ENCODE results near the gene ODAD3. TPM values are rescaled to one million over a fixed set of nuclear protein-coding genes. Genes with fewer than 3 reads are reported as not detected.

ODAD3 gene
- total and polyA plus RNA-seq, 2 donors (not counting 1 experiment from before 2014, with no cell fraction given): 0.18 to 0.62 TPM

DNA sequence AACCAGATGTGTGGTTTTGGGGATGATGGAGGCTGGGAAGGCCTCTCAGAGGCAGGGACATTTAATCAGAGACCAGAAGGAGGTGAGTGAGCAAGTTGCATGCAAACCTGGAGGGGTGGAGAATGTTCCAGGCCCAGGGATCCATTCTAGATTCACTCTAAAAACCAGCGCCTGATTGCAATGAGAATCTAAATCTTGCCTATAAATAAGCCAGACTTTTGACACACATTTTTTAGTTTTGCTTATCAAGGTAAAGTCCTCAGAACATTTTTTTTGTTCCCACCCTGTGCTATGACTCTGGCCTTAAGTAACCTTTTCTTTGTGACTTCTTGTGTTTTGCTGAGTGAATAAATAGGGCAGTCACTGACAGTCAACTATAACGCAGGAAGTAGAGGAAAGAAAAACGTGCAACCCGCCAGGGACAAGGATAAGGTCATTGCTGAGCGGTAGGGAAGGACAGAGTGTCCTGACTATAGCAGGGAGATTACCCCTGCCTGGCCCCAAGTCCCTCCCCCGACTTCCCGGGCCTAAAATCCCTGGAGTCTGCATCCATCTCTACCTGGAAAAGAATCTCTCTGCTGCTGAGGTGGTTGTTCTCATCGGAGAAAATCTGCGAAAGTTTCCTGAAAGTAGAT is 30.2 kb downstream of the ODAD3 start:
- intact Hi-C loops (cut with micrococcal nuclease): no loop called here
- H3K27ac ChIP-seq (ENCODE audit: low read length in 2 of 2): no peak overlapping the region
- H3K4me3 Mint-ChIP-seq: no peak overlapping the region
- no peak overlapping the region for H2AFZ ChIP-seq (ENCODE audit: insufficient read depth, low read depth, low read length, poor library complexity, severe bottlenecking)
- H3K4me1 ChIP-seq (ENCODE audit: control insufficient read depth in 2 of 2, insufficient read depth in 2 of 2, low read length in 2 of 2): peaks cover 5 to 7% of the 10 kb centered on the region in 2 donors
- H3K4me2 ChIP-seq (replicated peaks; ENCODE audit: low read depth, low read length, poor library complexity, severe bottlenecking): no peak overlapping the region
- H3K9me3 Mint-ChIP-seq (ENCODE audit: insufficient read depth): no peaks in the 10 kb centered on the region
- H4K20me1 ChIP-seq (ENCODE audit: control insufficient read depth, insufficient read depth, low read length, poor library complexity, severe bottlenecking): no peaks in the 10 kb centered on the region
- peaks cover 0 to 24% (median 4%) of the 10 kb centered on the region in 4 experiments for H3K27me3 ChIP-seq (replicated peaks in 1 of 4; ENCODE audit: control extremely low read depth in 1 of 4, control insufficient read depth in 3 of 4, insufficient read depth in 4 of 4, low read length in 3 of 4)
- no peak overlapping the region for H3K27ac Mint-ChIP-seq
- TF ChIP-seq EZH2 (IDR thresholded peaks at IDR 0.05; ENCODE audit: borderline replicate concordance, insufficient read depth, low read depth, low read length, poor library complexity, severe bottlenecking): no peak
- TF ChIP-seq, protein P1, sequence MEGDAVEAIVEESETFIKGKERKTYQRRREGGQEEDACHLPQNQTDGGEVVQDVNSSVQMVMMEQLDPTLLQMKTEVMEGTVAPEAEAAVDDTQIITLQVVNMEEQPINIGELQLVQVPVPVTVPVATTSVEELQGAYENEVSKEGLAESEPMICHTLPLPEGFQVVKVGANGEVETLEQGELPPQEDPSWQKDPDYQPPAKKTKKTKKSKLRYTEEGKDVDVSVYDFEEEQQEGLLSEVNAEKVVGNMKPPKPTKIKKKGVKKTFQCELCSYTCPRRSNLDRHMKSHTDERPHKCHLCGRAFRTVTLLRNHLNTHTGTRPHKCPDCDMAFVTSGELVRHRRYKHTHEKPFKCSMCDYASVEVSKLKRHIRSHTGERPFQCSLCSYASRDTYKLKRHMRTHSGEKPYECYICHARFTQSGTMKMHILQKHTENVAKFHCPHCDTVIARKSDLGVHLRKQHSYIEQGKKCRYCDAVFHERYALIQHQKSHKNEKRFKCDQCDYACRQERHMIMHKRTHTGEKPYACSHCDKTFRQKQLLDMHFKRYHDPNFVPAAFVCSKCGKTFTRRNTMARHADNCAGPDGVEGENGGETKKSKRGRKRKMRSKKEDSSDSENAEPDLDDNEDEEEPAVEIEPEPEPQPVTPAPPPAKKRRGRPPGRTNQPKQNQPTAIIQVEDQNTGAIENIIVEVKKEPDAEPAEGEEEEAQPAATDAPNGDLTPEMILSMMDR (IDR thresholded peaks at IDR 0.05): no peak
- CTCF ChIA-PET: interaction anchor here (0.9 to 2.9 kb wide), 4 partner anchors 14 to 27 kb away, joined by 3 to 17 read pairs (median 4); partner anchors contain the start of gene RGL3
- H3K79me2 ChIP-seq (ENCODE audit: control insufficient read depth, insufficient read depth, low read length): no peaks in the 10 kb centered on the region
- no peaks in the 10 kb centered on the region for H3K9me3 ChIP-seq (ENCODE audit: control extremely low read depth in 1 of 3, control insufficient read depth in 2 of 3, insufficient read depth in 1 of 3, low read length in 2 of 3)
- ATAC-seq (ENCODE audit: low read depth): no peak
- H3K9ac ChIP-seq (ENCODE audit: low read length): no peak overlapping the region
- peaks cover 3% of the 10 kb centered on the region for H3K4me1 Mint-ChIP-seq
- WGBS (ENCODE audit: insufficient coverage): 84% methylated on average over 8 of the region's 9 CpGs
- peaks cover 10% of the 10 kb centered on the region for H3K27me3 Mint-ChIP-seq
- no peaks in the 10 kb centered on the region for H3K36me3 ChIP-seq (replicated peaks in 1 of 2; ENCODE audit: control extremely low read depth in 1 of 2, control insufficient read depth in 1 of 2, extremely low read depth in 1 of 2, insufficient read depth in 2 of 2, low read length in 1 of 2)
- H3K4me3 ChIP-seq (ENCODE audit: control extremely low read depth in 1 of 5, extremely low read depth in 1 of 5, insufficient read depth in 1 of 5, low read depth in 2 of 5, low read length in 4 of 5): no peak overlapping the region
- POLR2A ChIA-PET: no interaction called here
- no peak for DNase-seq

DNA sequence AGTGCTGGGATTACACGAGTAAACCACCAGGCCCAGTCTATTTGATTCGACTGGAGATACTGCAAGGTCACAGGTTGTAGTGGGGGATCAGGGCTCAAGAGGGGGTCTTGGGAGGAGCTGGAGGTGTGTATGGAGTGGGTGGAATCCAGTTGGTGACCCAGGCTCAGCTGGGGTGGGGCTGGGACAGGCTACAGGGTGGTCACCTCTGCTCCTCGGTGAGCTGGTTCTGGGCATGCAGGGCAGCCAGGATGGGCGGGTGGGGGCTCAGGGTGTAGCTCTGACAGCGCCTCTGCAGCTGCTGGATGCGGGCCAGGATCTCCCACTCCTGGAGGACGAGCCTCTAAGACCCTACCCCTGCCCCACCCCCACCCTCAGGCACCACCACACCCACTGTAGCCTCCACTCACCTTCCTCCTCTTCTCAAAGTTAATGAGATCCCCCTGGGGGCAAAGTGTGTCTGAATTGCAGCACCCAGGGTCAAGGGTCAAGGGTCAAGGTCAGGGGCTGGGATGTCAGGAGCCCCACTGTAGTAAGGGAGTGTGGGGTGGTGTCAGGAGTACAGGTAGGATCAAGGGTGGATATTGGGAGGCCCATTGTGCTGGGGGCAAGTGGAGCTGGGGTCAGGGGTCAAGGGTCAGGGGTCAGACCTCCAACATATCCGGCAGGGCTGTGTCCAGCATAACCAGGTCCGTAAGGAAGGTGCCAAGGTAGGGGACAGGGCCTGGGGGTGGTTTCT is 32.9 kb downstream of the ODAD3 start:
- Histone ChIP-seq H3K36me3 (replicated peaks in 1 of 2; ENCODE audit: control extremely low read depth in 1 of 2, control insufficient read depth in 1 of 2, extremely low read depth in 1 of 2, insufficient read depth in 2 of 2, low read length in 1 of 2) (no peaks in the 10 kb centered on the region), H3K27ac (ENCODE audit: low read length in 2 of 2) (no peak overlapping the region), H3K79me2 (ENCODE audit: control insufficient read depth, insufficient read depth, low read length) (no peaks in the 10 kb centered on the region), H3K9ac (ENCODE audit: low read length) (no peak overlapping the region), H3K9me3 (ENCODE audit: control extremely low read depth in 1 of 3, control insufficient read depth in 2 of 3, insufficient read depth in 1 of 3, low read length in 2 of 3) (no peaks in the 10 kb centered on the region), H2AFZ (ENCODE audit: insufficient read depth, low read depth, low read length, poor library complexity, severe bottlenecking) (no peak overlapping the region), H3K4me2 (replicated peaks; ENCODE audit: low read depth, low read length, poor library complexity, severe bottlenecking) (no peak overlapping the region), H3K27me3 (replicated peaks in 1 of 4; ENCODE audit: control extremely low read depth in 1 of 4, control insufficient read depth in 3 of 4, insufficient read depth in 4 of 4, low read length in 3 of 4) (peaks cover 0 to 6% (median 0%) of the 10 kb centered on the region in 4 experiments), H3K4me1 (ENCODE audit: control insufficient read depth in 2 of 2, insufficient read depth in 2 of 2, low read length in 2 of 2) (peaks cover 5 to 7% of the 10 kb centered on the region in 2 donors), H4K20me1 (ENCODE audit: control insufficient read depth, insufficient read depth, low read length, poor library complexity, severe bottlenecking) (no peaks in the 10 kb centered on the region), H3K4me3 (ENCODE audit: control extremely low read depth in 1 of 5, extremely low read depth in 1 of 5, insufficient read depth in 1 of 5, low read depth in 2 of 5, low read length in 4 of 5) (no peak overlapping the region)
- intact Hi-C loops (cut with micrococcal nuclease): no loop called here
- Mint-ChIP-seq H3K27me3 (peaks cover 8% of the 10 kb centered on the region), H3K27ac (no peak overlapping the region), H3K4me1 (peaks cover 3% of the 10 kb centered on the region), H3K9me3 (ENCODE audit: insufficient read depth) (no peaks in the 10 kb centered on the region), H3K4me3 (no peak overlapping the region)
- WGBS (ENCODE audit: insufficient coverage): 93% methylated on average over 8 of the region's 9 CpGs
- no peak for DNase-seq
- ATAC-seq (ENCODE audit: low read depth): no peak
- CTCF ChIA-PET: interaction anchor here (1.7 kb wide), 1 partner anchor 21 kb away, joined by 6 read pairs; no protein-coding TSS in a partner anchor
- POLR2A ChIA-PET: no interaction called here
- TF ChIP-seq, protein P1 (IDR thresholded peaks at IDR 0.05): no peak
